Thoracic aorta (tissue), 2 donors: ENCODE data around the gene JADE3. TPM values are rescaled to one million over a fixed set of nuclear protein-coding genes. Genes with fewer than 3 reads are reported as not detected.
A peak's percentile ranks its signal among the peaks of the same experiment; 100 is the strongest.
"Not testable (repeated sequence)": the region's sequence is repeated elsewhere in the genome, so short reads cannot be mapped to it uniquely, and the experiment has no call there.

Experiments used
- ATAC-seq: fragments of 150-250 bp; one replicate; pipeline ENCODE4 v1.8.0; 2017; ENCODE audit warnings: low read depth; ENCODE audit not compliant: insufficient number of reproducible peaks, low FRiP score
- DNase-seq: peaks from one replicate; pipeline ENCODE4 v3.0.0-alpha.2; 2020; ENCODE audit warnings: low spot score
- H3K27ac ChIP-seq, 2 donors: fragments of 200-600 bp; sonication (generic); 1 replicate in 1 of 2; 2 replicates in 1 of 2; pipeline ENCODE4 v1.5.1; 2016; ENCODE audit warnings: mild to moderate bottlenecking in 2 of 2, moderate library complexity in 2 of 2
- H3K27me3 ChIP-seq: fragments of 200-600 bp; sonication (generic); replicated peaks from 2 replicates; pipeline ENCODE4 v1.6.0; 2016; ENCODE audit warnings: mild to moderate bottlenecking; ENCODE audit not compliant: insufficient read depth
- H3K36me3 ChIP-seq: fragments of 200-600 bp; sonication (generic); one replicate; pipeline ENCODE4 v1.5.1; 2016
- H3K4me1 ChIP-seq, 2 donors: fragments of 200-600 bp; sonication (generic); 1 replicate in 1 of 2; 2 replicates in 1 of 2; pipeline versions ENCODE4 v1.5.1 to v1.6.0; 2016; ENCODE audit warnings: low read depth in 2 of 2, mild to moderate bottlenecking in 1 of 2; ENCODE audit not compliant: control insufficient read depth in 1 of 2
- H3K4me3 ChIP-seq: fragments of 200-600 bp; sonication (generic); 2 replicates; pipeline ENCODE4 v1.5.1; 2016; ENCODE audit warnings: mild to moderate bottlenecking
- H3K9me3 ChIP-seq: fragments of 200-600 bp; sonication (generic); 2 replicates; pipeline ENCODE4 v1.5.1; 2016
- CTCF ChIP-seq: fragments of 200-600 bp; sonication (generic); IDR thresholded peaks from one replicate; pipeline ENCODE4 v1.5.1; 2019; ENCODE audit warnings: antibody characterized with exemption
- total RNA-seq, 2 donors: library from RNA; depleted of rRNA; stranded (reverse); fragments of >200 nt; gene quantifications; one replicate each; pipeline versions ENCODE4 v1.1.0 to v1.2.3, GENCODE V29; 2016

JADE3 gene
- total RNA-seq, 2 donors from 2014 or later = 3.7 to 5.2 TPM

DNA sequence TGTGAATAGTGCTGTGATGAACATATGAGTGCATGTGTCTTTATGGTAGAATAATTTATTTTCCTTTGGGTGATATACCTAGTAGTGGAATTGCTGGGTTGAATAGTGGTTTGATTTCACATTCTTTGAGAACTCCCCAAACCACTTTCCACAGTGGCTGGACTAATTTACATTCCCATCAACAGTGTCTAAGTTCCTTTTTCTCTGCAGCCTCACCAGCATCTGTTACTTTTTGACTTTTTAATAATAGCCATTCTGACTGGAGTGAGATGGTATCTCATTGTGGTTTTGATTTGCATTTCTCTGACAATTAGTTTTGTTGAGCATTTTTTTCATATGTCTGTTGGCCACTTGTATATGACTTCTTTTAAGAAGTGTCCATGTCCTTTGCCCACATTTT, 29.1 kb downstream of the JADE3 start:
- H3K9me3 ChIP-seq = no peaks in the 10 kb centered on the region
- H3K27ac ChIP-seq = no peak overlapping the region
- ATAC-seq (no peak), DNase-seq (no peak)
- no peak for TF ChIP-seq CTCF
- H3K4me1 ChIP-seq = no peaks in the 10 kb centered on the region
- H3K4me3 ChIP-seq = no peak overlapping the region
- H3K36me3 ChIP-seq = no peaks in the 10 kb centered on the region
- H3K27me3 ChIP-seq = no peaks in the 10 kb centered on the region

GRCh38 chrX:46953137-46953527, 40.9 kb downstream of the JADE3 start:
- Histone ChIP-seq H3K9me3 (no peaks in the 10 kb centered on the region), H3K4me3 (peak overlapping the region; percentile 21), H3K27me3 (no peaks in the 10 kb centered on the region), H3K4me1 (peaks cover 0 to 8% of the 10 kb centered on the region in 2 donors), H3K36me3 (no peaks in the 10 kb centered on the region), H3K27ac (no peak overlapping the region)
- no peak for ATAC-seq
- no peak for TF ChIP-seq CTCF
- no peak for DNase-seq

DNA sequence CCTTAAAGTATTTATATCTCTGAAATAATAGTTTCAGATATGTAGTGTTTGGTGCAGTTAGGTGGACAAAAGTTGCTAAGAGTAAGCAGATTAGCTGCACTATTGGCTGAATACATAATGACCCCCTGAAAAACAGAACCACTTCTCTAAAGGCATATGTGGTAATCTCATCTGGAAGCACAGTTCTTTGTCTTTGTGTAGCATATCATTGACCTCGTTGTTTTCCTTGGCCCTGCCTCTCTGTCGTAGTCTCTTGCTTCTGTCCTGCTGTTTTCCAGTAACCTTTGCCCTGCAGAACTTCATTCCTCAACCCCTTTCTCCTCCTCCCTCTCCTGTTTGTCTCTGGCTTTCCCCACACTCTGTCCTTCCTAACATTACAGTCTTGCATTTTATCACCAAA, 41.4 kb downstream of the JADE3 start:
- no peaks in the 10 kb centered on the region for H3K27me3 ChIP-seq
- H3K27ac ChIP-seq = no peak overlapping the region
- no peak for ATAC-seq
- no peak for TF ChIP-seq CTCF
- peak overlapping the region; percentile 21 for H3K4me3 ChIP-seq
- DNase-seq = no peak
- no peaks in the 10 kb centered on the region for H3K36me3 ChIP-seq
- peaks cover 0 to 8% of the 10 kb centered on the region in 2 donors for H3K4me1 ChIP-seq
- no peaks in the 10 kb centered on the region for H3K9me3 ChIP-seq

DNA sequence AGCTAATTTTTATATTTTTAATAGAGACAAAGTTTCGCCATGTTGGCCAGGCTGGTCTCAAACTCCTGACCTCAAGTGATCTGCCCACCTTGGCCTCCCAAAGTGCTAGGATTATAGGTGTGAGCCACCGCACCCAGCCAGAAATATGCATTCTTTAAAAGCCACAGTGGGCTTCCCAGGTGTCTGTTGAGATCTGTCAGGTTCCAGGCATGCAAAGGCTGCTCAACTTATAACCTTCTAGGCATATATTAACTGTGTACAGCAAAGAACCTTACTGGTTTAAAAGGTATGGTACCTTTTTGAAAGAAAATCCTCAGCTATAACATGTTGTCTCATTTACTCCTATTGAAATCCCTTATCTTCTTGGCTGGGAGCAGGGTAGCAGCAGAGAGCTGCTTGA, 42.5 kb downstream of the JADE3 start:
- no peak for DNase-seq
- no peaks in the 10 kb centered on the region for H3K27me3 ChIP-seq
- H3K4me1 ChIP-seq = peaks cover 0 to 8% of the 10 kb centered on the region in 2 donors
- no peak overlapping the region for H3K27ac ChIP-seq
- no peaks in the 10 kb centered on the region for H3K9me3 ChIP-seq
- no peak for TF ChIP-seq CTCF
- H3K4me3 ChIP-seq = no peak overlapping the region
- H3K36me3 ChIP-seq = no peaks in the 10 kb centered on the region
- no peak for ATAC-seq

DNA sequence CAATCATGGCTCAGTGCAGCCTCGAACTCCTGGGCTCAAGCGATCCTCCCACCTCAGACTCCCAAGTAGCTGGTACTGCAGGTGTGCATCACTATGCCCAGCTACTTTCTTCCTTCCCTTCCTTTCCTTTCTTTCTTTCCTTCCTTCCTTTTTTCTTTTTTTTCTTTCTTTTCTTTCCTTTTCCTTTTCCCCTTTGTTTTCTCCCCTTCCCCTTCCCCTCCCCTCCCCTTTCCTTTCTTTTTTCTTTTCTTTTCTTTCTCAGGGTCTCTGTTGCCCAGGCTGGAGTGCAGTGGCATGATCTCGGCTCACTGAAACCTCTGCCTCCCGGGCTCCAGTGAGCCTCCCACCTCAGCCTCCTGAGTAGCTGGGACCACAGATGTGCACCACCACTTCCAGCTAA, 44.4 kb downstream of the JADE3 start:
- not testable (repeated sequence) for DNase-seq, ATAC-seq

DNA sequence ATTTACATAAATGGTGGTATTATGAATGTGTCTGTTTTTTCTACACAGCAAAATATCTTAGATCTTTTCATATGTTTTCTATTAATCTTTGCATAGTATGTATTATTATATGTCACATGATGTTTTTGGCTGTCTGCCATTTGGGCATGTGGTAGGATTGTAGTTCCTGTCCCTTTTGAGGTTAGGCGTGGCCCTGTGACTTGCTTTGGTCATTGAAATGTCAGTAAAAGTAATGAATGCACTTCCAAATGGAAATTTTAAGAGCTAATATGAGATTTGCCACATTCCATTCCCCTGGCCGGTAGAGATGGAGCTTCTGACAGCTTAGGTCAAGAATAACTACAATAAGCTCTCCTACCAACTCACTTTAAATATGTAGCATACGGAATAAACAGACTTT, 45.1 kb downstream of the JADE3 start:
- no peak for ATAC-seq
- no peaks in the 10 kb centered on the region for H3K27me3 ChIP-seq
- H3K36me3 ChIP-seq = no peaks in the 10 kb centered on the region

More for the DNA sequence above, 44.4 kb downstream of the JADE3 start:
- not testable (repeated sequence) for H3K27me3 ChIP-seq, H3K9me3 ChIP-seq, H3K36me3 ChIP-seq, H3K27ac ChIP-seq, H3K4me3 ChIP-seq, H3K4me1 ChIP-seq

More for the DNA sequence above, 45.1 kb downstream of the JADE3 start:
- Histone ChIP-seq H3K4me1 (peaks cover 0 to 8% of the 10 kb centered on the region in 2 donors), H3K27ac (no peak overlapping the region), H3K9me3 (no peaks in the 10 kb centered on the region), H3K4me3 (no peak overlapping the region)
- no peak for TF ChIP-seq CTCF
- DNase-seq = no peak
